K562 (cell line): ENCODE results near the gene ULBP1. TPM values are rescaled to one million over a fixed set of nuclear protein-coding genes. Genes with fewer than 3 reads are reported as not detected.
A peak's percentile ranks its signal among the peaks of the same experiment; 100 is the strongest.

Experiments
- CAMTA2 ChIP-seq: fragments of 250-450 bp; sonication (Bioruptor Pico); conservative IDR thresholded peaks from 2 replicates; pipeline ENCODE4 v1.5.1; 2022
- DACH1 ChIP-seq: fragments of 450-650 bp; IDR thresholded peaks from 2 replicates; pipeline ENCODE4 v1.6.1; 2018; ENCODE audit not compliant: partially characterized antibody
- ILF3 ChIP-seq: fragments of 450-650 bp; IDR thresholded peaks from 2 replicates; pipeline ENCODE4 v1.6.1; 2018; ENCODE audit warnings: antibody characterized with exemption, mild to moderate bottlenecking, moderate library complexity, borderline replicate concordance
- ILK ChIP-seq: fragments of 450-650 bp; IDR thresholded peaks from 2 replicates; pipeline ENCODE4 v1.6.1; 2016; ENCODE audit warnings: missing genetic modification characterization, low read depth, mild to moderate bottlenecking, missing compliant biosample characterization, moderate library complexity, borderline replicate concordance
- NFRKB ChIP-seq: fragments of 450-650 bp; IDR thresholded peaks from 2 replicates; pipeline ENCODE4 v1.6.1; 2016; ENCODE audit warnings: low read depth
- REST ChIP-seq, 2 experiments: fragments of 450-650 bp; formaldehyde crosslinking in 1 of 2; IDR thresholded peaks; 2 replicates each; pipeline versions ENCODE4 v1.4.0 to v1.6.1; 2014 to 2020; ENCODE audit warnings: mild to moderate bottlenecking in 2 of 2, borderline replicate concordance in 1 of 2, low read depth in 1 of 2
- SMARCB1 ChIP-seq: IDR thresholded peaks from 2 replicates; pipeline ENCODE4 v1.6.1; 2011; ENCODE audit warnings: improper control_type of control experiment, low read depth; ENCODE audit not compliant: insufficient read length
- STAT5B ChIP-seq: fragments of 250-450 bp; sonication (Bioruptor Pico); IDR thresholded peaks from 2 replicates; pipeline ENCODE4 v1.8.0; 2021; ENCODE audit warnings: mild to moderate bottlenecking, inconsistent platforms
- STAT6 ChIP-seq: sonication (generic); formaldehyde crosslinking; IDR thresholded peaks from 2 replicates; pipeline ENCODE4 v1.8.1; 2023; ENCODE audit warnings: mild to moderate bottlenecking, missing genetic modification reagents
- TFE3 ChIP-seq: fragments of 450-650 bp; formaldehyde crosslinking; IDR thresholded peaks from 2 replicates; pipeline ENCODE4 v1.4.0; 2020; ENCODE audit warnings: mild to moderate bottlenecking, mixed read lengths
- YBX1 ChIP-seq: fragments of 450-650 bp; IDR thresholded peaks from 2 replicates; pipeline ENCODE4 v1.7.1; 2016; ENCODE audit warnings: mild to moderate bottlenecking
- ZC3H4 ChIP-seq: sonication (generic); formaldehyde crosslinking; IDR thresholded peaks from 2 replicates; pipeline ENCODE4 v1.9.0; 2021; ENCODE audit warnings: missing genetic modification reagents, borderline replicate concordance
- ZNF217 ChIP-seq: sonication (generic); formaldehyde crosslinking; IDR thresholded peaks from 2 replicates; pipeline ENCODE4 v1.8.0; 2022; ENCODE audit warnings: mild to moderate bottlenecking, missing genetic modification reagents
- ZNF311 ChIP-seq: fragments of 250-450 bp; sonication (Bioruptor Pico); IDR thresholded peaks from 2 replicates; pipeline ENCODE4 v1.4.0; 2020; ENCODE audit warnings: mild to moderate bottlenecking, moderate library complexity
- ZNF507 ChIP-seq: conservative IDR thresholded peaks from 2 replicates; pipeline ENCODE4 v1.6.1; 2017; ENCODE audit warnings: missing genetic modification characterization, missing compliant biosample characterization
- ZNF583 ChIP-seq: fragments of 250-450 bp; sonication (Bioruptor Pico); IDR thresholded peaks from 2 replicates; pipeline ENCODE4 v1.4.0; 2020
- polyA plus RNA-seq, 8 experiments: library from polyadenylated mRNA; depleted of rRNA in 4 of 8; stranded (reverse) in 5 of 8; unstranded in 3 of 8; fragments of >200 nt; fragmentation: Nextera tagmentation in 2 of 8; fragmentation: Illumina TruSeq in 1 of 8; extraction: Ambion mirVana in 2 of 8; extraction: Trizol in 1 of 8; gene quantifications; 2 replicates each; pipeline versions ENCODE4 v1.2.1 to v1.2.3, GENCODE V29; 2011 to 2014; ENCODE audit warnings: inconsistent platforms in 1 of 8, missing spikeins in 1 of 8
- total RNA-seq, 7 experiments: library from RNA; depleted of rRNA in 6 of 7; stranded (reverse); fragments of >200 nt in 6 of 7; fragmentation: Illumina TruSeq in 2 of 7; extraction: Trizol in 2 of 7; gene quantifications; 2 replicates each; pipeline versions ENCODE4 v1.2.1 to v1.2.3, GENCODE V29; 2011 to 2021; ENCODE audit warnings: low replicate concordance in 1 of 7

The ULBP1 gene
- total and polyA plus RNA-seq, 9 of the 15 experiments (the other 6 are each of a cell fraction or from before 2014, with no cell fraction given): 0.33 to 6.0 (median 2.5) TPM

- TF ChIP-seq NFRKB (no peak), YBX1 (no peak), STAT5B (CRISPR knock-in tag) (no peak), ZC3H4 (CRISPR knock-in tag) (no peak), CAMTA2 (CRISPR knock-in tag) (no peak), SMARCB1 (no peak), ILF3 (no peak), ZNF583 (CRISPR knock-in tag) (no peak), REST (IDR thresholded peaks at IDR 0.05; ENCODE audit: borderline replicate concordance) (peak; percentile 35; the same call in 1 of the 2 replicates), REST (CRISPR knock-in tag; IDR thresholded peaks at IDR 0.05; ENCODE audit: low read depth) (0 out of 2 replicates have a peak, but pooled peaks have one; percentile 26), TFE3 (CRISPR knock-in tag) (no peak), ZNF507 (no peak), ZNF217 (CRISPR knock-in tag) (no peak), ZNF311 (CRISPR knock-in tag) (no peak), ILK (tag) (no peak), DACH1 (no peak), STAT6 (CRISPR knock-in tag) (peak; percentile 74; the same call in 1 of the 2 replicates)
These were observed at the start of gene ULBP1 (continued) for GRCh38 chr6:149963462-149964307.
